ENCODE data around the gene FBXL2. TPM values are rescaled to one million over a fixed set of nuclear protein-coding genes. Genes with fewer than 3 reads are reported as not detected.

The FBXL2 gene
- total RNA-seq, 1 donor = 9.7 TPM

- no peak overlapping the region for H3K4me3 ChIP-seq (ENCODE audit: low read depth, low read length)
- TF ChIP-seq CTCF (IDR thresholded peaks at IDR 0.05; ENCODE audit: insufficient read depth, low read length) = no peak
- DNase-seq (ENCODE audit: low read depth) = peak; percentile 86
Measured at GRCh38 chr3:33360136-33360825, 83.0 kb downstream of the FBXL2 start.

DNA sequence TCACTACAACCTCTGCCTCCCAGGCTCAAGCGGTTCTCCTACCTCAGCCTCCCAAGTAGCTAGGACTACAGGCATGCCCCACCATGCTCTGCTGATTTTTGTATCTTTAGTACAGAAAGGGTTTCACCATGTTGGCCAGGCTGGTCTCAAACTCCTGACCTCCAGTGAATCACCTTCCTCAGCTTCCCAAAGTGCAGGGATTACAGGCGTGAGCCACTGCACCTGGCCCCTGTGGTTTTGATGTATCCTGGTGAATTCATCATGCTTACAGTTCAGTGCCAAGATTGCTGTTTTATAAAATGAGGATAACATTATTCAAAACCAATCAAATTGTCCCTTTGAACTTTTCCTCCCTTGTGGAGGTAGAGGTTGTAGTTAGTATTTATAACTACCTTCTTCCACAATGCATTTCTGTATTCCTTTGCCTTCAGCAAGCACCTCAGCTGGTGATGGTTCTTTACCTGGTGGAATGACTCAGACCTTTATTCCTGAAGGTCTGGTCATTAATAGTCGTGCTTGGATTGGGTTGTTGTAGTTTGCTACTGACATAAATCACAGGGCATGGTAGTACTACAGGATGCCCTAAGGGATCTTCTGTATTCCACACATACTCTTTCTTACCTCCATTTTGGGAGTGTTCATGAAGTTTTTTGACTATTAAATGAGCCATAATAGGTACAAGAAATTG, 86.0 kb downstream of the FBXL2 start:
- no peak overlapping the region for H3K4me3 ChIP-seq (ENCODE audit: low read depth, low read length)
- no peak for TF ChIP-seq CTCF (IDR thresholded peaks at IDR 0.05; ENCODE audit: insufficient read depth, low read length)
- no peak for DNase-seq (ENCODE audit: low read depth)

DNA sequence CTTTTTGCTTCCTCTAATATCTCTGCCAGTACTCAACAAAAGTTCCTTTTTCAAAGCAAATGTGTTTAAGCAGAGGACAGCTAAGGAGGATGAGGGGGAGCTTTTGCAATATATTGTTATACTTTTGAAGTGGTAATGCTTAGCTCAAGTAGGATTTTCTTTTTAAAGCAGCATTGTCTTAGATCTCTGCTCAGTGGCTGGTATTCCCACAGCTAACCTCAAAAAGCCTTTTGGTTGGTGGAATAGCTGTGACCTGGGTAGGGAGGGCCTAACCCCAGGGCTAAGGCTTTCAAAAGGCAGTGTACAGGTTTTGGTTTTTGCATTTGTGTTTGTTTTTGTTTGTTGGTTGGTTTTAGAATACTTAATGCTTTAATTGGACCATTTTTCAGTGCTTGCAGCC, 86.8 kb downstream of the FBXL2 start:
- TF ChIP-seq CTCF (IDR thresholded peaks at IDR 0.05; ENCODE audit: insufficient read depth, low read length) = no peak
- H3K4me3 ChIP-seq (ENCODE audit: low read depth, low read length) = no peak overlapping the region
- no peak for DNase-seq (ENCODE audit: low read depth)

- no peak for TF ChIP-seq CTCF (IDR thresholded peaks at IDR 0.05; ENCODE audit: insufficient read depth, low read length)
- H3K4me3 ChIP-seq (ENCODE audit: low read depth, low read length) = no peak overlapping the region
- no peak for DNase-seq (ENCODE audit: low read depth)
Measured at GRCh38 chr3:33364531-33365128, 87.4 kb downstream of the FBXL2 start.

DNA sequence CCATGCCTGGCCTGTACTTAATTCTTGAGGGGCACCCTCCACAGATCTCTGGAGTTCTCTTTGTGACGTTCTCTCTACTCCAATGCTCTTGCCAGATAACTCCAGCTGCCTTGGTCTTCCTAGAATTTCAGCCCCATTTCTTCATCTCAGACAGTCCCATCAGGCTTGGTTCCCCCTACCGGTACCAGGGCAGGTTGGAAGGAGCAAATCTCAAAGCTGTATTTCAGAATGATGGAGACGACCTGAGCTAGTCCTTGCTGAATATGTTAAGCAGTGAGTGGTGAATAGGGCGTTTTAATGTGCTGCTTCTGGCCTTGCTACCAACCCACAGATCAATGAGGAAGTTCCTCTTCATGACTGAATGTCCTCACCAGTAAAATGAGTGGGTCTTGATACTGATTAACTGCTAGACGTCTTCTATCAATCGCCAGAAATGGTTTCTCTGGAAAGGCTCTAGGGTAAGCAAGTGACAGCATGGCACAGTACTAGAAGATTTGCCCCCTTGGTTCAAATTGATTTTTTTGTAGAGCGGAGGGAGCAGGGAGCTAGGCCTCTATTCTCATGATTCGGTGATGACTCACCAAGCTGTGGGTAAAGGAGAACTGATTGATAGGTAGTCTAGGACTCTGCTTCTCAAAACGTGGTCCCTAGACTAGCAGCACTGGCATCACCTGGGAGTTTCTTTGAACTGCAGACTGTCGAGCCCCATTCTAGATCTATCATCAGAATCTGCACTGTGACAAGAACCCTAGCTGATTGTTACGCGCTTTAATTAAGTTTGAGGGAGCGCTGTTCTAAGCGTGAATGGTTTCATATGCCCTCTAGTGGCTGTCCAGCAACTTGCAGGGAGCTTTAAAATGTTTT, 95.2 kb downstream of the FBXL2 start:
- DNase-seq (ENCODE audit: low read depth) = peak; percentile 78
- no peak overlapping the region for H3K4me3 ChIP-seq (ENCODE audit: low read depth, low read length)

More for the DNA sequence above, 95.2 kb downstream of the FBXL2 start:
- TF ChIP-seq CTCF (IDR thresholded peaks at IDR 0.05; ENCODE audit: insufficient read depth, low read length) = peak; percentile 94

Data from fibroblast of the aortic adventitia (primary cell).